T47D (cell line): Measurements from ENCODE around the gene CDC42BPA.

ENCODE experiments used
- DNase-seq, 2 experiments: peaks; one replicate each; pipeline versions ENCODE4 v3.0.0 to v3.0.0-alpha.2; 2011 to 2012; ENCODE audit warnings: low read depth in 1 of 2, low spot score in 1 of 2
- JUND ChIP-seq: IDR thresholded peaks from 2 replicates; pipeline ENCODE4 v1.6.1; 2012; ENCODE audit warnings: low read depth
- in situ Hi-C: cut with HindIII; loops from 2 replicates; pipeline ENCODE4 v1.10.0; 2016; ENCODE audit warnings: low sequenced_read_pairs, low pct_unique_long_range_greater_than_20kb

Gene CDC42BPA

DNA sequence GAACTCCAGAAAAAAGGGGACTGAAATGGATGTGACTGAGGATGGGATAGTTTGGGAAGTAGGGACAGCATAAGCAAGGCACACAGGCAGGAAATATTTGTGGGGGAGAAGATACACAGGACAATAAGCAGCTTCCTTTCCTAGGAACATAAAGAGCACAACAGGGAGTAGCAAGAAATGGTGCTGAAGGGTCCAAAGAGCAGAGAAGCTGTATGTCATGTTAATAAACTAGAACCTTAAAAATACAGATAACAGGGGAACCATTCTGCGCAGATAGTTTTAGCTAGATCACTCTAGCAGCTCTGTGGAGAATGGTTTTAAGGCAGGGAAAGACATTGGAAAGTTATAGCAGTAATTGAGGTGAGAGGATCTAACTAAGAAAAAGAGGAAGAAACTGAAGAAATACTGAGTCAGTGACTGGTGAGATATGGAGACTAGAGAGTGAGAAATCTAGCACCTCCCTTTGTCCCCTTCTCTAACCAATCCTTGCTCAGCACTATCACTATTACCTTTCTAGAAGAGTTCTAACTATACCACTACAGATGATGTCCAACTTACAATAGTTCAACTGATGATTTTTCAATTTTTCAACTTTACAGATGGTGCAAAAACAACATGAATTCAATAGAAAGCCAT, 95.0 kb downstream of the CDC42BPA start:
- in situ Hi-C loops, result no loop called here
- DNase-seq, result no peak
- no peak for TF ChIP-seq JUND

DNA sequence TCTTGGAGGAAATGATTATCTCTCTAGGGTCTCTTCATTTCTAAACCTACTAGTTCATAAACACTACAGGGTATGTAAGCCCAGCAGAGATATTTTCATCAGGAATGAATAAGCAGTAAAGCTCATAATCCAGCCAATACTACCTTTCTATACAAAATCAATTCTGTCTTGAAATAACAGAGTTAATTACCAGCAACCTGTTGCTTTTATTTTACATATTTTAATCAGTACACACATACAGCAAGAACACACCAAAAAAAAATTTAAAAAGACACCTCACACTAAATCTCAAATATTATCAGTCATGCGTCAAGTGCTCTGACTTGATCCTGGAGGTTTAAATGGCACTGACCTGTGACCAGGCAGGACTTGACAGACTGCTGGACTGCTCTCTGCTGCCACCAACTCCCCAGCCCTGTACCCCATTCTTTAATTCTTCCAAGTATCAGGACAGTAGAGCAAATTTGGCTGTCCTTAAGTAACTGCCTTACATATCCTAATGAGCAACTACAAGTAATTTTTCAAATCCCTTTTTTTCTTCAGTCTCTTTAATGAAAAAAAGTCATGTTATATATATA, 98.5 kb downstream of the CDC42BPA start:
- in situ Hi-C loops, result no loop called here
- no peak for DNase-seq
- TF ChIP-seq JUND, result no peak

DNA sequence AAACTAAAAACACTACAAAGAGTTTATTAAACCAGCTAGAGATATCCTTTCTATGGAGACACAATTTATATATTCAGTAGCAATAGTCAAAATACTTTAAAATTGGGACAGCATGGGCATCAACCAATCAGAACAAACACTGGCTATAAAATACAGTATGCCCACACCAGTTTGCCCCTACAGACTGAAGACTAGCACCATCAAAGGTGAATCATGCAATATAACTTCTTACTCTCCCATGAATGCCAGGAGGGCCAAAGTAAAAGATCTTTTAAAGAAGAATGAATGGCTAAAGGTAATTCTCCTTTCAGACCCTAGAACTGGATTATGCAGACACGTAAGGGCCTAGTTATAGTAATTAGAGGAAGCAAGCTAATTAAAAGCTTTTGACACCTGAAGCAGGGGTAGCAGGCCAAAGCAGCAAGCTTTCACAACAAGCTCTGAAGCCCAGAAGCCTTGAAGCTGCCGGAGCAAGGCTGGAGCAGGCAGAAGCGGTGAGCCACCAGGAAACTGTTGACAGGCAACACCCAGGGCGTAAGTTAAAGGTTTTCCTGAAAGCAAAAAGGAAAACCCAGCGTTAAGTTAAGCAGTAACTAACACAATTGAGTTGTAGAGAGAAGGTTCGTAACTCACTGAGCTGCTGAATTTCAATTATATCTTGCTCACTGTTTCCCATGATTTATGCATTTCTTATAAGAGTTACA, 99.3 kb downstream of the CDC42BPA start:
- in situ Hi-C loops, result no loop called here
- TF ChIP-seq JUND, result no peak

DNA sequence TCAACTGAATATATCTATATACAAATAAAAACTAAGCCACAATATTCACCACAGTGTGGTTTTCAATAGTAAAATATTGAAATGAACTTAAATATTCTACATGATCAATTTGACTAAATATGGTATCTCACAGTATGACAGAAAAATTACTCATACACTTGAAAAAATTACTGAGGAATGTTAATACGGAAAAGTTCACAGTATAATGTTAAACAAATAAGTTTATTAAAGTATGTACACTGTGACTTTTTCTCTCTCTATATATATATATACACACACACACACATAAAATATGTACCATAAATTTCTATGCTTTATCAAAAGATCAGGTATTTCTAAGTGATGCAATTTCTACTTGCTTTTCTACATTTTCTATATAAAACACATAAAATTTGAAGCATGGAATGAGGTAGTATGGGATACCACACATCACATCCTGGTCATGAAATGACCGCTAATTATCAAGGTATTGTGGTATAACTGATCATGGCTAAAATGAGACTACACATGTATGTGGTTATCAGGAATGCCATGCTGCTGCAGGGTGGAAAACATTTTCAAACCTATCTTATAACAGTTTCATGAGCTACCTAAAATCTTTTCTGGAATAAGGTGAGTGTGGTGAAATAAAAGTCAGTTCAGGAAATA, 102.3 kb downstream of the CDC42BPA start:
- in situ Hi-C loops, result no loop called here
- no peak for TF ChIP-seq JUND
- no peak for DNase-seq

More for the DNA sequence above, 99.3 kb downstream of the CDC42BPA start:
- DNase-seq, result no peak

DNA sequence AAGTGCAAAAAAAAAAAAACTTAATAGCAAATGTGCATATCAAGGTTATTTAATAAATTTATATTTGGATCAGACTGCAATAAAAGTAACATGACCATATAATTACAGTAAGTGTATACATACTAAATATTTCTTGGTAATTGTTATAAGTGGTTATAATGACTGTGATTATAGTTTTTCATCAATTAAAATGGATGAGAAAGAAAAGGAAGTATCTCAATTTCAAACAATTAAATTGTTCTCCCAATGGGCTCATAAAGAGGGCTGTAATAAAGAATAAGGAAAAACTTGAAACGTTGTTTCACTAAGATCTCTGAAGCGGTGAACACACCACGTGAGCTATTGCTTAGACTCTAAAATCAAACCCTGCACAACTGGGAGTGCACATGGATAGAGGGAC, 104.1 kb downstream of the CDC42BPA start:
- no peak for DNase-seq

DNA sequence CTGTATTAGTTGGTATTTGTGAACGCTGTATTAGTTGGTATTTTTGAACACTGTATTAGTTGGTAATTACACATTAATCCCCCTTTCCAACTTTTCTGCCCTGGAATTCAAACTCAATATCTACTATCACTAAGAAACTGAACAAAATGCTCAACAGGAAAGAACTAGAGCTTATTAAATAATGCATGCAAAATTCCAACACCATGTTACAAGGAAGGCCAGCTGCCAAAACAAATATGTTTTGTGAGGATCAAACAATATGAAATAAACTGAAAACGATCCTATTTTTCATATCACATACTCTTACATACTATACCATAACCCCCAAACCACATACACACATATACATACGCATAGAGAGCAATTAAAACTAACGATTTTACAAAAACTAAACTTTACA, 104.9 kb downstream of the CDC42BPA start:
- no peak for DNase-seq
- TF ChIP-seq JUND, result no peak
- in situ Hi-C loops, result no loop called here

More for the DNA sequence above, 104.1 kb downstream of the CDC42BPA start:
- no peak for TF ChIP-seq JUND
- in situ Hi-C loops, result no loop called here

DNA sequence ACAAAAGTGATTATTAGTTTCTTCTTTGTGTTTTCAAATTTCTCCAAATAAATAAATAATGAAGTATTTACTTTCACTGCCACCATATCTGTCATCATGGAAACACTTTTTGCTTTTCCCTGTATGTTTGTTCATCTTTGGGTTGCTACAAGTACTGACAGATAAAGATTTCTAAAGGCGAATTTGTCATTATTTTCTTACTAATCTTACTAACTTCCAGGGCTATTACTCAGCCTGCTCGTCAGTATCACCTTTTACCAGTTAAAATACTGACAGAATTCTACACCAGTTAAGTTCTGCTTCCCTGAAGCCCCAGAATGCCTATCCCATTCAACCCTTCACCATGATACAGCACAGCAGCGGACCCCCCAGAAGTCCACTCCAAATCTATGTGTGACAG, 106.1 kb downstream of the CDC42BPA start:
- in situ Hi-C loops, result no loop called here
- no peak for DNase-seq
- no peak for TF ChIP-seq JUND

DNA sequence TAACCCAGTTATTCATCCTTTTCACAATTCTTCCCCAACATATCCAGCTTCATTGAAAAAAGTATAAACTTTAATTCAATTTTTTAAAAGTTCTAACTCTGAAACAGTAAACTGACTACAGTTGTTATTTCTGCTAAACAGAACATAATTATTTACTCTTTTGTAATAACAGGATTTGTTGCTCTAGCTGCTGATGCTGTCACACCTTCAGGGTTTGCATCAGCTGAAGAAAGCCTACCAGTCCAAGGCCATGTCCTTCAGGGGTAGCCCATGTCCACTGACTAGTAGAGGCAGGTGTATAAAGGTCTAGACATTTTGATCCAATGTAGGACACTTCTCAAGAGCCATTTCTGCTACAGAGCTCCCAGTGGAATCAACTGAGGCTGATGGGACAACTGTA, 107.7 kb downstream of the CDC42BPA start:
- in situ Hi-C loops, result no loop called here
- no peak for DNase-seq
- TF ChIP-seq JUND, result no peak

DNA sequence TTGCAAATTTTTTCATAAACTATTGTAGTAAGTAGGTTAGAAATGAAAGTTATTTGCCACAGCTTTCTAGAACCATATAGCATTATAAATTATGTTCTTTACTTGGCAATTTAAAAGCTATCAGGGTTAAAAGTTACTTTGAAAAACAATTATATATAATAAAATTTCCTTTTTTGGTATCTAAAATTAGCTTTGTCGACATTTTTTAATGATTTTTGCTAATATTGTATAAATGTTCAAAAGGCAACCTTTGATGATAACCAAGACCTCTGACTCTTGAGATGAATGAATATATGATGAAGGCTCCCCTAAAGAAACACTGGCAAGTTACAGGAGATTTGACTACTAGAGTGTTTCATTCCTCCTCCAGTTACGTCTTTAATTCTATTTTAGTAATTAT, 121.2 kb downstream of the CDC42BPA start:
- no peak for TF ChIP-seq JUND
- in situ Hi-C loops, result no loop called here
- DNase-seq, result no peak

DNA sequence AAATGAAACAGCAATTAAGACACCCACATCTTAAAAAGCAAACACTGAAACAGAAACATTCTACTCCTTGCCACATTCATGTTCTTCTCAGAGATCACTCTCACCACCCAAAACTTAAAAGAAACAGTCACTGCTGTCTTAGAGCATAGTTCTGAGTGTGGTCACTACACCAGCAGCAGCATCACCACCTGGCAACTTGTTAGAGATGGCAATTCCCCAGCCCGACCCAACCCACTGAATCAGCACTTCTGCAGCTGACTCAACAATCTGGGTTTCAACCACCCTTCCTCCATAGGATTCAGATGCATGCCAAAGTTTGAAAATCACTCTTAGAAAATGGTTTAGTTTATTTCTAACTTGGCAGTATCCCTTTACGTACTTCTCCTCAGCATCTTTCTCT, 126.1 kb downstream of the CDC42BPA start:
- DNase-seq, result no peak
- in situ Hi-C loops, result no loop called here
- no peak for TF ChIP-seq JUND

DNA sequence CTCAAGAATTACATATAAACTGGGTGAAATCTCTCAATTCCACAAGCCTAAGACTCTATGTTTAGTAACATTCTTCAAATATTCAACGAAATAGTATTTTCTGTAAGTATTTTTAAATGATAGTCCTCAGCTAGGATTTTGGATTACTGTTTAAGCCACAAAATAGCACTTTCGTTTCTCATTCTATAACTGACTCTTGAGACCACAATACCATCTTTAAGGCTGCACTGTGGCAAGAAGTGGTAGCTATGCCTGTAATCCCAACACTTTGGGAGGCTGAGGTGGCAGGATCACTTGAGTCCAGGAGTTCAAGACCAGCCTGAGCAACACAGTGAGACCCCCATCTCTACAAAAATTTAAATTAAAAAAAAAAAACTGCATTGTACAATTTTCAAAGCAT, 126.7 kb downstream of the CDC42BPA start:
- TF ChIP-seq JUND, result no peak
- in situ Hi-C loops, result no loop called here
- no peak for DNase-seq

DNA sequence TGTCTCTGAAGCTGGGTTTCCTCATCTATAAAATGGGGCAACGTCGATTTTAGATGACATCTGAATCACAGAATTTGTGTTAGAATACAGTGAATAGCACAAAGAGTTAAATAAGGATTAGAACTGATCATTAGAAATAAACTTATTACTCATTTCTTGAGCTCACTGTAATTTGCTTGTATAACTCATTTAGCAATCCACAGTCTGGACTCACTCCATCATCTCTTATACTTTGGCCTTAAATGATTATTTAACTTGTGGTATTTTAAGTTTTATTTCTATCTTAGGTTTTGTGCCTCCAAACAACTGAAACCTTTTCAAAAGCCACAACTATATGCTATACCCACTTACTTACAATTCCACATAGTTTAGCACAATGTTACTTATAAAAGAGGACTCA, 128.0 kb downstream of the CDC42BPA start:
- in situ Hi-C loops, result no loop called here
- TF ChIP-seq JUND, result no peak
- no peak for DNase-seq

DNA sequence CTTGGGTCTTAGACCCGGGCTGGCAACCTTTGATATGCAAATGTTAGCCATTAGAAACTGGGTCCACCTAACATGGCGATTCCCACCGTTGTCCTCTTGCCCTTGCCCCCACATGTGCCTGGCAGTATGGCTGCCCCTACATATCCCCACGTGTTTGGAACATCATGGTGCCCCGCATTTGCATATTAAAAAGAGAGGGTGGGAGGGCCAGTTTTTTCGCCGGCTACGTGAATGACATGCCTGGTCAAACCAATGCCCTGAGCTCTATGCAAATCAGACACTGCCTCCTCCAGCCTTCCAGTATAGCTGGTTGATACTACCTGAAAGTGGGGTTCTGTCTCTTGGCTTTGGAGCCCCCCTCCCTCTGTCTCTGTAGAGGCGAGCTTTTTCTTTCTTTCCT, 133.0 kb downstream of the CDC42BPA start:
- no peak for DNase-seq
- in situ Hi-C loops, result no loop called here
- no peak for TF ChIP-seq JUND
